Astrocyte (in vitro differentiated cells and primary cell): Measurements from ENCODE around the gene OPCML. TPM values are rescaled to one million over a fixed set of nuclear protein-coding genes. Genes with fewer than 3 reads are reported as not detected.

Source experiments
- DNase-seq: peaks from one replicate; pipeline ENCODE4 v3.0.0-alpha.2; 2010; ENCODE audit warnings: low read depth
- FAIRE-seq: peaks from 2 replicates; lab custom pipeline; 2011; peaks lifted over from hg19 to GRCh38; lab: Jason Lieb, UNC
- H2AFZ ChIP-seq: 2 replicates; pipeline ENCODE4 v1.6.0; 2012; ENCODE audit warnings: low read depth, low read length, inconsistent platforms
- H3K27ac ChIP-seq: 2 replicates; pipeline ENCODE4 v1.5.1; 2011; ENCODE audit warnings: low read depth, low read length, inconsistent platforms
- H3K27me3 ChIP-seq: 2 replicates; pipeline ENCODE4 v1.6.0; 2011; ENCODE audit warnings: low read length, inconsistent platforms; ENCODE audit not compliant: insufficient read depth
- H3K36me3 ChIP-seq: 2 replicates; pipeline ENCODE4 v1.5.1; 2011; ENCODE audit warnings: low read length, inconsistent platforms; ENCODE audit not compliant: insufficient read depth
- H3K4me1 ChIP-seq: 2 replicates; pipeline ENCODE4 v1.5.1; 2011; ENCODE audit warnings: low read length, inconsistent platforms; ENCODE audit not compliant: insufficient read depth
- H3K4me2 ChIP-seq: 2 replicates; pipeline ENCODE4 v1.6.0; 2012; ENCODE audit warnings: low read length, inconsistent platforms
- H3K4me3 ChIP-seq: 2 replicates; pipeline ENCODE4 v1.5.1; 2011; ENCODE audit warnings: low read depth, mild to moderate bottlenecking, low read length, inconsistent platforms; ENCODE audit not compliant: insufficient read depth
- H3K79me2 ChIP-seq: 2 replicates; pipeline ENCODE4 v1.6.0; 2012; ENCODE audit warnings: mild to moderate bottlenecking, low read length, inconsistent platforms; ENCODE audit not compliant: insufficient read depth
- H3K9ac ChIP-seq: 2 replicates; pipeline ENCODE4 v1.6.0; 2012; ENCODE audit warnings: mild to moderate bottlenecking, low read length, inconsistent platforms
- H3K9me3 ChIP-seq: 2 replicates; pipeline ENCODE4 v1.5.1; 2012; ENCODE audit warnings: low read depth, mild to moderate bottlenecking, low read length, inconsistent platforms; ENCODE audit not compliant: insufficient read depth
- H4K20me1 ChIP-seq: 2 replicates; pipeline ENCODE4 v1.6.0; 2012; ENCODE audit warnings: low read length, inconsistent platforms; ENCODE audit not compliant: insufficient read depth
- H3K27ac Mint-ChIP-seq: one replicate; pipeline ENCODE4 v1.8.0; 2021; ENCODE audit warnings: mild to moderate bottlenecking, mixed read lengths; ENCODE audit not compliant: unreplicated experiment
- H3K27me3 Mint-ChIP-seq: one replicate; pipeline ENCODE4 v1.8.0; 2021; ENCODE audit warnings: low read depth, mixed read lengths; ENCODE audit not compliant: unreplicated experiment
- H3K36me3 Mint-ChIP-seq: one replicate; pipeline ENCODE4 v1.8.0; 2021; ENCODE audit warnings: low read depth, mixed read lengths; ENCODE audit not compliant: unreplicated experiment
- H3K4me1 Mint-ChIP-seq: one replicate; pipeline ENCODE4 v1.8.0; 2021; ENCODE audit warnings: low read depth, mixed read lengths; ENCODE audit not compliant: unreplicated experiment
- H3K4me3 Mint-ChIP-seq: one replicate; pipeline ENCODE4 v1.8.0; 2021; ENCODE audit warnings: mild to moderate bottlenecking, moderate library complexity, mixed read lengths; ENCODE audit not compliant: unreplicated experiment
- H3K9me3 Mint-ChIP-seq: one replicate; pipeline ENCODE4 v1.8.0; 2021; ENCODE audit warnings: mild to moderate bottlenecking, mixed read lengths; ENCODE audit not compliant: unreplicated experiment
- EZH2 ChIP-seq: IDR thresholded peaks from 2 replicates; pipeline ENCODE4 v1.6.1; 2012; ENCODE audit warnings: mild to moderate bottlenecking, low read length, inconsistent platforms; ENCODE audit not compliant: insufficient read depth
- total RNA-seq: library from RNA; stranded (reverse); gene quantifications from 2 replicates; pipeline ENCODE4 v1.2.1, GENCODE V29; 2021
- TF ChIP-seq, protein P1 (sequence below): IDR thresholded peaks from 2 replicates; pipeline ENCODE4 v1.5.1; 2011; ENCODE audit warnings: low read depth, mild to moderate bottlenecking, inconsistent platforms, low read length, moderate library complexity; ENCODE audit not compliant: insufficient read depth

OPCML gene
- total RNA-seq, 1 donor from 2014 or later, result 7.9 TPM

DNA sequence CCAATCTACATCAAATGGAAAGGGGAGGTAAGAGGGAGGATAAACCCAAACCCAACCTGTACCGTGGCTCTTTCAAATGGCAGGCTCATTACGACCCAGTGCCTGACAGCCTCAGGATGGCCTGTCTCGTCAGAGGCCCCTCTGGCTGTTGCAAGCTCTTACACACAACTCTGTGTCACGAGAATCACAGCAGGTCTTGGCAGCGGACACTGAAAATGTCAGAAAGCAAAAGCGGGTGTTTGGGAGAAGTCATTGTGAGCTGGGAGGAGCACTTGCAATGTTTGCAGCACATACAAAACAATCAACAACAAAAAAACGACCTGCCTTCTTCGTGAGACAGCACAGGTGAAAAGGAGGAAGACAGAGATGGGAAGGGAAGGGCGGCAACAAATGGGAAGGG, 248.1 kb downstream of the OPCML start:
- Mint-ChIP-seq H3K36me3 (no peaks in the 10 kb centered on the region), H3K9me3 (peaks cover 2% of the 10 kb centered on the region), H3K27ac (no peak overlapping the region), H3K4me3 (no peak overlapping the region), H3K27me3 (peaks cover 16% of the 10 kb centered on the region), H3K4me1 (no peaks in the 10 kb centered on the region)
- H3K4me2 ChIP-seq, result no peak overlapping the region
- H4K20me1 ChIP-seq, result no peaks in the 10 kb centered on the region
- no peaks in the 10 kb centered on the region for H3K4me1 ChIP-seq
- no peak overlapping the region for H3K9ac ChIP-seq
- H3K27me3 ChIP-seq, result no peaks in the 10 kb centered on the region
- DNase-seq, result no peak
- H3K79me2 ChIP-seq, result no peaks in the 10 kb centered on the region
- no peak overlapping the region for H3K4me3 ChIP-seq
- H3K36me3 ChIP-seq, result no peaks in the 10 kb centered on the region
- H3K9me3 ChIP-seq, result peaks cover 10% of the 10 kb centered on the region
- no peak overlapping the region for H3K27ac ChIP-seq
- FAIRE-seq, result no peak
- TF ChIP-seq, protein P1, sequence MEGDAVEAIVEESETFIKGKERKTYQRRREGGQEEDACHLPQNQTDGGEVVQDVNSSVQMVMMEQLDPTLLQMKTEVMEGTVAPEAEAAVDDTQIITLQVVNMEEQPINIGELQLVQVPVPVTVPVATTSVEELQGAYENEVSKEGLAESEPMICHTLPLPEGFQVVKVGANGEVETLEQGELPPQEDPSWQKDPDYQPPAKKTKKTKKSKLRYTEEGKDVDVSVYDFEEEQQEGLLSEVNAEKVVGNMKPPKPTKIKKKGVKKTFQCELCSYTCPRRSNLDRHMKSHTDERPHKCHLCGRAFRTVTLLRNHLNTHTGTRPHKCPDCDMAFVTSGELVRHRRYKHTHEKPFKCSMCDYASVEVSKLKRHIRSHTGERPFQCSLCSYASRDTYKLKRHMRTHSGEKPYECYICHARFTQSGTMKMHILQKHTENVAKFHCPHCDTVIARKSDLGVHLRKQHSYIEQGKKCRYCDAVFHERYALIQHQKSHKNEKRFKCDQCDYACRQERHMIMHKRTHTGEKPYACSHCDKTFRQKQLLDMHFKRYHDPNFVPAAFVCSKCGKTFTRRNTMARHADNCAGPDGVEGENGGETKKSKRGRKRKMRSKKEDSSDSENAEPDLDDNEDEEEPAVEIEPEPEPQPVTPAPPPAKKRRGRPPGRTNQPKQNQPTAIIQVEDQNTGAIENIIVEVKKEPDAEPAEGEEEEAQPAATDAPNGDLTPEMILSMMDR, result no peak
- no peak for TF ChIP-seq EZH2
- H2AFZ ChIP-seq, result no peak overlapping the region

DNA sequence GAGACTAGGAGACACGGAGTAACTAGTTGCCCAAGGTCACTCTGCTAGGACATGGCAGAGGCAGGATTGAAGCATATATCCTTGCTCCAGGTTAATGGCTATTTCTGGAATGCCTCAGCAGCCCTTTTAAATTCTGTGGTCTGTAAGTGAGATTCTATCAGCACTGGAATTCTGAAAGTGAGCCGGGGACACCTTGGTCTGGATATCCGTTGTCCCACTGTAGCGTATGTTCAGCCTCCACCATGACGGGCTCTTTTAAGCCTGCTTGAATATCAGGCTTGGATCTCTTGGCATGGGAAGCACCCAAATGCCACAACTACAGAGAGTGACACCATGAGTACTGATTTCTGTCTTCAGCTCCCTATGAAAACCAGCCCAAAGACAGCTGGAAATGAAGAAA, 254.4 kb downstream of the OPCML start:
- Histone ChIP-seq H3K4me3 (no peak overlapping the region), H3K27me3 (no peaks in the 10 kb centered on the region), H3K4me1 (no peaks in the 10 kb centered on the region), H3K27ac (no peak overlapping the region), H3K79me2 (no peaks in the 10 kb centered on the region), H3K9ac (no peak overlapping the region), H3K9me3 (peaks cover 3% of the 10 kb centered on the region), H2AFZ (no peak overlapping the region), H4K20me1 (no peaks in the 10 kb centered on the region), H3K36me3 (no peaks in the 10 kb centered on the region), H3K4me2 (no peak overlapping the region)
- DNase-seq (no peak), FAIRE-seq (no peak)
- Mint-ChIP-seq H3K4me3 (no peak overlapping the region), H3K9me3 (no peaks in the 10 kb centered on the region), H3K36me3 (no peaks in the 10 kb centered on the region), H3K4me1 (no peaks in the 10 kb centered on the region), H3K27ac (no peak overlapping the region), H3K27me3 (peaks cover 9% of the 10 kb centered on the region)
- no peak for TF ChIP-seq EZH2
- TF ChIP-seq, protein P1, result no peak

DNA sequence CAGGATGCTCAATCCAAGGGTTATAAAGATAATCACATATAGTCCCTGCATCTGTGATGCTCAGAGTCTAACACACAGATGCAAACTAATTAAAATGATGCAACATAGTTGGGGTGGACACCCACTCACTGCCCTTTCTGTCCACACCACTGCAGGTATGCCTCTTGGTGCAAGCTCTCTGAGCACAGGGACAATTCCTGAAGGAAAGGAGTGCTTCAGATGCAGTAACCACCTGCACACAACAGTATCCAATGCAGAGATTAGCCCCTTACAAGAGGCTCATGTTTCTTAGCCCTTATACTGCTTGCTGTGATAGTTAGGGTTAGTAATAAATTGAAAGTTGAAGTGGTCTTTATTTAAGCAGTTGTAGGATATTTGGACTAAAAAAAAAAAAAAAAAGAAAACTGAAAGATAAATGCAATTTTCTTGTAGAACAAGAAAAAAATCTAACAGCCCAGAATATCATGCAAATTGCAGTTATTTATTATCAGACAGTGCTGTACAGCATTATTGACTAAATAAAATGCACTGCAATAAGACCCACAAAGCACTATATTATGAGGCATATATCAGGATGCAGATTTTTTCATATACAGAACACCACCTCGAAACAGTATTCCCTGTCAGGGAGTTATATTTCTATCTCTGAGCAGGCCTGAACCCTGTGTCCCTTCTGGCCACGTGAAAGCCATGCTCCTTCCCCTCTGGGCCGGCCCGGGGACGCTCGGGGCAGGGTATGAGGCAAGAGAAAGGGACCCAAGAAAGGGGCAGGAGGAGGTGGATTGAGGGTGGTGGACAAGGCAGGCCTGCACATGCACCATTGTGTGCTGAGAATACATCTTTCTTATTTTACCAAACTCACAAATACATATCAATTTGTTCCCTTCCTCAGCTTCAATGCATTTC, 260.2 kb downstream of the OPCML start:
- Histone ChIP-seq H3K9me3 (no peaks in the 10 kb centered on the region), H3K4me3 (no peak overlapping the region), H4K20me1 (no peaks in the 10 kb centered on the region), H3K27ac (no peak overlapping the region), H3K36me3 (no peaks in the 10 kb centered on the region), H3K27me3 (no peaks in the 10 kb centered on the region), H3K4me2 (no peak overlapping the region), H3K9ac (no peak overlapping the region), H3K79me2 (no peaks in the 10 kb centered on the region), H3K4me1 (no peaks in the 10 kb centered on the region), H2AFZ (no peak overlapping the region)
- FAIRE-seq (no peak), DNase-seq (no peak)
- H3K27me3 Mint-ChIP-seq, result peaks cover 10% of the 10 kb centered on the region
- H3K4me3 Mint-ChIP-seq, result no peak overlapping the region
- H3K27ac Mint-ChIP-seq, result no peak overlapping the region
- H3K9me3 Mint-ChIP-seq, result no peaks in the 10 kb centered on the region
- no peaks in the 10 kb centered on the region for H3K36me3 Mint-ChIP-seq
- TF ChIP-seq, protein P1, result no peak
- no peaks in the 10 kb centered on the region for H3K4me1 Mint-ChIP-seq
